MM.1S (cell line): Measurements from ENCODE around the gene METAP2.

Experiments
- CTCF ChIP-seq: fragments of 300-600 bp; sonication (generic); IDR thresholded peaks from 2 replicates; pipeline ENCODE4 v1.5.1; 2016; ENCODE audit warnings: antibody characterized with exemption, low read length, mixed read lengths
- EZH2 ChIP-seq: fragments of 300-600 bp; sonication (generic); optimal IDR thresholded peaks from 2 replicates; pipeline ENCODE3; 2017; ENCODE audit warnings: low read depth, mild to moderate bottlenecking, antibody characterized with exemption, low read length, mixed read lengths

GRCh38 chr12:95505039-95505438 lies 31.1 kb downstream of the METAP2 start:
- TF ChIP-seq CTCF (no peak), EZH2 (no peak)
